Uterus (tissue), 4 donors: ENCODE results near the gene MPPED1. TPM values are rescaled to one million over a fixed set of nuclear protein-coding genes. Genes with fewer than 3 reads are reported as not detected.

Experiments used
- DNase-seq, 2 donors: peaks; one replicate each; pipeline ENCODE4 v3.0.0-alpha.2; 2019 to 2020
- H3K27ac ChIP-seq, 2 donors: fragments of 200-600 bp; sonication (generic); 1 replicate in 1 of 2; 2 replicates in 1 of 2; pipeline ENCODE4 v1.5.1; 2016 to 2018
- H3K27me3 ChIP-seq, 2 donors: fragments of 200-600 bp; sonication (generic); one replicate each; pipeline ENCODE4 v1.5.1; 2018 to 2019; ENCODE audit warnings: control low read depth in 1 of 2
- H3K36me3 ChIP-seq, 2 donors: fragments of 200-600 bp; sonication (generic); one replicate each; pipeline ENCODE4 v1.5.1; 2019; ENCODE audit warnings: control low read depth in 1 of 2
- H3K4me1 ChIP-seq, 2 donors: fragments of 200-600 bp; sonication (generic); one replicate each; pipeline ENCODE4 v1.5.1; 2018 to 2019; ENCODE audit warnings: control low read depth in 1 of 2
- H3K4me3 ChIP-seq, 2 donors: fragments of 200-600 bp; sonication (generic); 1 replicate in 1 of 2; 2 replicates in 1 of 2; pipeline ENCODE4 v1.5.1; 2018 to 2019; ENCODE audit warnings: mild to moderate bottlenecking in 1 of 2
- H3K9me3 ChIP-seq, 2 donors: fragments of 200-600 bp; sonication (generic); one replicate each; pipeline ENCODE4 v1.5.1; 2019; ENCODE audit warnings: control low read depth in 1 of 2
- CTCF ChIP-seq, 4 experiments: fragments of 200-600 bp in 2 of 4; fragments of 450-650 bp in 2 of 4; sonication (generic) in 2 of 4; IDR thresholded peaks; one replicate each; pipeline ENCODE4 v1.5.1; 2016 to 2019; ENCODE audit warnings: antibody characterized with exemption in 4 of 4, mild to moderate bottlenecking in 2 of 4, moderate library complexity in 1 of 4
- POLR2A ChIP-seq, 2 donors: fragments of 450-650 bp; IDR thresholded peaks; one replicate each; pipeline ENCODE4 v1.6.1; 2016; ENCODE audit warnings: antibody characterized with exemption in 2 of 2, mild to moderate bottlenecking in 1 of 2, moderate library complexity in 1 of 2
- intact Hi-C: fragments of 100-400 bp; cut with DNase I; formaldehyde crosslinking; loops from one replicate; pipeline ENCODE4 v1.15.1; 2023; ENCODE audit warnings: low total_unique reads
- total RNA-seq, 4 donors: library from RNA; depleted of rRNA in 3 of 4; stranded (reverse); fragments of >200 nt in 3 of 4; gene quantifications; one replicate each; pipeline versions ENCODE4 v1.1.0 to v1.2.4, GENCODE V29; 2014 to 2023
- donor health status: DM: yes; HTN: yes; CAD: no.

Gene MPPED1
- total RNA-seq, 4 donors from 2014 or later = 0.67 to 8.4 TPM; not detected in 2

- no peak overlapping the region for H3K27ac ChIP-seq
- no peak overlapping the region for H3K4me3 ChIP-seq
- no peaks in the 10 kb centered on the region for H3K4me1 ChIP-seq
- H3K36me3 ChIP-seq = no peaks in the 10 kb centered on the region
- no peaks in the 10 kb centered on the region for H3K9me3 ChIP-seq
- TF ChIP-seq CTCF (IDR thresholded peaks at IDR 0.05) (no peak), POLR2A (IDR thresholded peaks at IDR 0.05) (no peak)
- DNase-seq = no peak
- intact Hi-C loops = no loop called here
- no peaks in the 10 kb centered on the region for H3K27me3 ChIP-seq
Observed at GRCh38 chr22:43555561-43556515, 144.0 kb downstream of the MPPED1 start.

Other genes starting within 250 kb of the MPPED1 start
- 10 to 100 TPM in 2 of 4 donors, 1 to 10 TPM in 2; 6.7 to 29.7 (median 17.3) TPM for gene TTLL12, start 224.9 kb upstream of the MPPED1 start, total RNA-seq
- 1 to 10 TPM in 1 of 4 donors, under 1 TPM in 2, not detected in 1; 0.14 to 1.7 (median 0.26) TPM for gene SCUBE1, start 68.6 kb upstream of the MPPED1 start, total RNA-seq